Liver (tissue), 9 donors: Measurements from ENCODE around the gene XRCC1. TPM values are rescaled to one million over a fixed set of nuclear protein-coding genes. Genes with fewer than 3 reads are reported as not detected.

Experiments used
- DNase-seq: peaks from one replicate; pipeline ENCODE4 v3.0.0-alpha.2; 2017; ENCODE audit warnings: low spot score
- H3K27ac ChIP-seq, 2 donors: one replicate each; pipeline ENCODE4 v1.7.0; 2013; ENCODE audit warnings: inconsistent platforms in 2 of 2, low read length in 2 of 2, control low read depth in 1 of 2, low read depth in 1 of 2, mild to moderate bottlenecking in 1 of 2
- H3K27me3 ChIP-seq, 4 donors: one replicate each; pipeline versions ENCODE4 v1.6.1 to v1.7.0; 2013; ENCODE audit warnings: low read length in 3 of 4, inconsistent platforms in 1 of 4, mild to moderate bottlenecking in 1 of 4, moderate library complexity in 1 of 4; ENCODE audit not compliant: control insufficient read depth in 4 of 4, insufficient read depth in 4 of 4
- H3K36me3 ChIP-seq, 4 donors: one replicate each; pipeline versions ENCODE4 v1.6.1 to v1.7.0; 2013; ENCODE audit warnings: low read length in 3 of 4, mild to moderate bottlenecking in 3 of 4, low read depth in 1 of 4, moderate library complexity in 1 of 4; ENCODE audit not compliant: control insufficient read depth in 4 of 4, insufficient read depth in 3 of 4
- H3K4me1 ChIP-seq, 4 donors: one replicate each; pipeline versions ENCODE4 v1.6.1 to v1.7.0; 2013; ENCODE audit warnings: low read length in 3 of 4, mild to moderate bottlenecking in 3 of 4, moderate library complexity in 1 of 4; ENCODE audit not compliant: control insufficient read depth in 4 of 4, insufficient read depth in 4 of 4
- H3K4me3 ChIP-seq, 3 donors: one replicate each; pipeline versions ENCODE4 v1.6.1 to v1.7.0; 2013; ENCODE audit warnings: low read length in 3 of 3, control low read depth in 1 of 3, low read depth in 1 of 3, mild to moderate bottlenecking in 1 of 3
- H3K9ac ChIP-seq, 2 donors: one replicate each; pipeline ENCODE4 v1.7.0; 2013; ENCODE audit warnings: low read length in 2 of 2, mild to moderate bottlenecking in 2 of 2, moderate library complexity in 2 of 2, control low read depth in 1 of 2, low read depth in 1 of 2
- H3K9me3 ChIP-seq, 4 donors: one replicate each; pipeline versions ENCODE4 v1.6.1 to v1.7.0; 2013; ENCODE audit warnings: low read length in 3 of 4; ENCODE audit not compliant: control insufficient read depth in 4 of 4
- EGR1 ChIP-seq, 2 donors: IDR thresholded peaks; 2 replicates each; pipeline ENCODE4 v1.6.1; 2016 to 2018; ENCODE audit warnings: antibody characterized with exemption in 2 of 2, low read depth in 2 of 2
- FOXA1 ChIP-seq: IDR thresholded peaks from 2 replicates; pipeline ENCODE4 v1.6.1; 2016; ENCODE audit warnings: antibody characterized with exemption
- FOXA2 ChIP-seq: IDR thresholded peaks from 2 replicates; pipeline ENCODE4 v1.6.1; 2016; ENCODE audit warnings: antibody characterized with exemption
- GABPA ChIP-seq, 2 donors: IDR thresholded peaks in 1 of 2; conservative IDR thresholded peaks in 1 of 2; 2 replicates each; pipeline ENCODE4 v1.6.1; 2016; ENCODE audit warnings: antibody characterized with exemption in 2 of 2, mild to moderate bottlenecking in 1 of 2, moderate library complexity in 1 of 2
- HNF4A ChIP-seq, 2 donors: conservative IDR thresholded peaks; 2 replicates each; pipeline ENCODE4 v1.6.1; 2016; ENCODE audit warnings: antibody characterized with exemption in 2 of 2, mild to moderate bottlenecking in 2 of 2
- HNF4G ChIP-seq: IDR thresholded peaks from 2 replicates; pipeline ENCODE4 v1.6.1; 2016; ENCODE audit warnings: antibody characterized with exemption
- JUND ChIP-seq, 2 donors: IDR thresholded peaks; 2 replicates each; pipeline ENCODE4 v1.6.1; 2016; ENCODE audit warnings: antibody characterized with exemption in 2 of 2
- MAX ChIP-seq: IDR thresholded peaks from 2 replicates; pipeline ENCODE4 v1.6.1; 2016; ENCODE audit warnings: antibody characterized with exemption
- NR2F2 ChIP-seq: IDR thresholded peaks from 2 replicates; pipeline ENCODE4 v1.6.1; 2016; ENCODE audit warnings: antibody characterized with exemption
- RAD21 ChIP-seq, 2 donors: IDR thresholded peaks; 2 replicates each; pipeline ENCODE4 v1.6.1; 2016; ENCODE audit warnings: antibody characterized with exemption in 2 of 2, mild to moderate bottlenecking in 2 of 2
- RXRA ChIP-seq, 2 donors: IDR thresholded peaks; 2 replicates each; pipeline ENCODE4 v1.6.1; 2017 to 2018; ENCODE audit warnings: antibody characterized with exemption in 2 of 2, mild to moderate bottlenecking in 1 of 2
- SP1 ChIP-seq: IDR thresholded peaks from 2 replicates; pipeline ENCODE4 v1.6.1; 2018; ENCODE audit warnings: antibody characterized with exemption, mild to moderate bottlenecking
- TAF1 ChIP-seq: conservative IDR thresholded peaks from 2 replicates; pipeline ENCODE4 v1.6.1; 2016; ENCODE audit warnings: antibody characterized with exemption, mild to moderate bottlenecking
- YY1 ChIP-seq: IDR thresholded peaks from 2 replicates; pipeline ENCODE4 v1.6.1; 2016; ENCODE audit warnings: antibody characterized with exemption, mild to moderate bottlenecking
- WGBS: extraction: QIAGEN DNeasy Blood & Tissue Kit; methylation state at CpG from one replicate; pipeline ENCODE4 v1.1.7; 2013; 5-methylcytosine and 5-hydroxymethylcytosine counted together
- polyA plus RNA-seq, 2 donors: library from polyadenylated mRNA; stranded (reverse) in 1 of 2; unstranded in 1 of 2; fragments of 200-250 nt in 1 of 2; fragments of >200 nt in 1 of 2; fragmentation: Nextera tagmentation in 1 of 2; extraction: Ambion mirVana in 1 of 2; gene quantifications; one replicate each; pipeline versions ENCODE4 v1.2.1 to v1.2.3, GENCODE V29; 2013 to 2015
- total RNA-seq, 2 donors: library from RNA; depleted of rRNA; stranded (reverse); fragments of >200 nt; gene quantifications; one replicate each; pipeline ENCODE4 v1.2.3, GENCODE V29; 2014
- TF ChIP-seq, protein P1 (sequence below): IDR thresholded peaks from 2 replicates; pipeline ENCODE4 v1.6.1; 2016; ENCODE audit warnings: antibody characterized with exemption
- TF ChIP-seq, protein P2 (sequence below): IDR thresholded peaks from 2 replicates; pipeline ENCODE4 v1.6.1; 2016; ENCODE audit warnings: antibody characterized with exemption
- TF ChIP-seq, protein P3 (sequence below): IDR thresholded peaks from 2 replicates; pipeline ENCODE4 v1.6.1; 2016; ENCODE audit warnings: antibody characterized with exemption, mild to moderate bottlenecking
- donor health status: healthy.
- donor health status: healthy.
- donor health status: healthy.
- donor health status: healthy.
- donor health status: healthy.

Gene XRCC1
- total and polyA plus RNA-seq, 4 donors: 3.6 to 9.8 (median 4.9) TPM

GRCh38 chr19:43578787-43579186 is 3.5 kb upstream of the XRCC1 start:
- Histone ChIP-seq H3K9me3 (no peaks in the 10 kb centered on the region), H3K27ac (no peak overlapping the region), H3K27me3 (no peaks in the 10 kb centered on the region), H3K9ac (no peak overlapping the region), H3K36me3 (no peaks in the 10 kb centered on the region), H3K4me1 (peaks cover 2 to 22% (median 13%) of the 10 kb centered on the region in 4 donors), H3K4me3 (no peak overlapping the region)
- TF ChIP-seq EGR1 (IDR thresholded peaks at IDR 0.05; ENCODE audit: low read depth in 2 of 2) (no peak), FOXA1 (no peak), TAF1 (no peak), YY1 (no peak), NR2F2 (no peak), RXRA (IDR thresholded peaks at IDR 0.05) (no peak), HNF4A (conservative IDR thresholded peaks at IDR 0.05) (no peak)
- TF ChIP-seq, protein P1, sequence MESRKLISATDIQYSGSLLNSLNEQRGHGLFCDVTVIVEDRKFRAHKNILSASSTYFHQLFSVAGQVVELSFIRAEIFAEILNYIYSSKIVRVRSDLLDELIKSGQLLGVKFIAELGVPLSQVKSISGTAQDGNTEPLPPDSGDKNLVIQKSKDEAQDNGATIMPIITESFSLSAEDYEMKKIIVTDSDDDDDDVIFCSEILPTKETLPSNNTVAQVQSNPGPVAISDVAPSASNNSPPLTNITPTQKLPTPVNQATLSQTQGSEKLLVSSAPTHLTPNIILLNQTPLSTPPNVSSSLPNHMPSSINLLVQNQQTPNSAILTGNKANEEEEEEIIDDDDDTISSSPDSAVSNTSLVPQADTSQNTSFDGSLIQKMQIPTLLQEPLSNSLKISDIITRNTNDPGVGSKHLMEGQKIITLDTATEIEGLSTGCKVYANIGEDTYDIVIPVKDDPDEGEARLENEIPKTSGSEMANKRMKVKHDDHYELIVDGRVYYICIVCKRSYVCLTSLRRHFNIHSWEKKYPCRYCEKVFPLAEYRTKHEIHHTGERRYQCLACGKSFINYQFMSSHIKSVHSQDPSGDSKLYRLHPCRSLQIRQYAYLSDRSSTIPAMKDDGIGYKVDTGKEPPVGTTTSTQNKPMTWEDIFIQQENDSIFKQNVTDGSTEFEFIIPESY: no peak
- no peak for DNase-seq
- 89% methylated on average over 3 of the region's 3 CpGs for WGBS

- Histone ChIP-seq H3K27ac (peak overlapping the region in 1 of 2 donors; percentile 43), H3K36me3 (no peaks in the 10 kb centered on the region), H3K9ac (no peak overlapping the region), H3K9me3 (no peaks in the 10 kb centered on the region), H3K4me3 (peak overlapping the region; percentile 5 to 38 (median 14)), H3K27me3 (no peaks in the 10 kb centered on the region), H3K4me1 (peaks cover 2 to 19% (median 13%) of the 10 kb centered on the region in 4 donors)
- no peak for DNase-seq
- WGBS: 78% methylated on average over 37 of the region's 37 CpGs
- no peak for TF ChIP-seq EGR1 (IDR thresholded peaks at IDR 0.05; ENCODE audit: low read depth in 2 of 2)
- no peak for TF ChIP-seq JUND (IDR thresholded peaks at IDR 0.05)
- no peak for TF ChIP-seq HNF4G
- TF ChIP-seq, protein P2, sequence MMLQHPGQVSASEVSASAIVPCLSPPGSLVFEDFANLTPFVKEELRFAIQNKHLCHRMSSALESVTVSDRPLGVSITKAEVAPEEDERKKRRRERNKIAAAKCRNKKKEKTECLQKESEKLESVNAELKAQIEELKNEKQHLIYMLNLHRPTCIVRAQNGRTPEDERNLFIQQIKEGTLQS: no peak
- TF ChIP-seq, protein P1: no peak
- no peak for TF ChIP-seq RAD21 (IDR thresholded peaks at IDR 0.05)
- TF ChIP-seq FOXA2: no peak
- TF ChIP-seq GABPA (IDR thresholded peaks at IDR 0.05 in 1 of 2, conservative IDR thresholded peaks at IDR 0.05 in 1 of 2): no peak
- TF ChIP-seq NR2F2: no peak
- TF ChIP-seq, protein P3, sequence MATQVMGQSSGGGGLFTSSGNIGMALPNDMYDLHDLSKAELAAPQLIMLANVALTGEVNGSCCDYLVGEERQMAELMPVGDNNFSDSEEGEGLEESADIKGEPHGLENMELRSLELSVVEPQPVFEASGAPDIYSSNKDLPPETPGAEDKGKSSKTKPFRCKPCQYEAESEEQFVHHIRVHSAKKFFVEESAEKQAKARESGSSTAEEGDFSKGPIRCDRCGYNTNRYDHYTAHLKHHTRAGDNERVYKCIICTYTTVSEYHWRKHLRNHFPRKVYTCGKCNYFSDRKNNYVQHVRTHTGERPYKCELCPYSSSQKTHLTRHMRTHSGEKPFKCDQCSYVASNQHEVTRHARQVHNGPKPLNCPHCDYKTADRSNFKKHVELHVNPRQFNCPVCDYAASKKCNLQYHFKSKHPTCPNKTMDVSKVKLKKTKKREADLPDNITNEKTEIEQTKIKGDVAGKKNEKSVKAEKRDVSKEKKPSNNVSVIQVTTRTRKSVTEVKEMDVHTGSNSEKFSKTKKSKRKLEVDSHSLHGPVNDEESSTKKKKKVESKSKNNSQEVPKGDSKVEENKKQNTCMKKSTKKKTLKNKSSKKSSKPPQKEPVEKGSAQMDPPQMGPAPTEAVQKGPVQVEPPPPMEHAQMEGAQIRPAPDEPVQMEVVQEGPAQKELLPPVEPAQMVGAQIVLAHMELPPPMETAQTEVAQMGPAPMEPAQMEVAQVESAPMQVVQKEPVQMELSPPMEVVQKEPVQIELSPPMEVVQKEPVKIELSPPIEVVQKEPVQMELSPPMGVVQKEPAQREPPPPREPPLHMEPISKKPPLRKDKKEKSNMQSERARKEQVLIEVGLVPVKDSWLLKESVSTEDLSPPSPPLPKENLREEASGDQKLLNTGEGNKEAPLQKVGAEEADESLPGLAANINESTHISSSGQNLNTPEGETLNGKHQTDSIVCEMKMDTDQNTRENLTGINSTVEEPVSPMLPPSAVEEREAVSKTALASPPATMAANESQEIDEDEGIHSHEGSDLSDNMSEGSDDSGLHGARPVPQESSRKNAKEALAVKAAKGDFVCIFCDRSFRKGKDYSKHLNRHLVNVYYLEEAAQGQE: no peak
- TF ChIP-seq MAX: no peak
- TF ChIP-seq SP1: no peak
- no peak for TF ChIP-seq RXRA (IDR thresholded peaks at IDR 0.05)
- no peak for TF ChIP-seq HNF4A (conservative IDR thresholded peaks at IDR 0.05)
Measured at GRCh38 chr19:43575955-43576878, 890 bp upstream of the XRCC1 start.
